HL-60 (cell line): ENCODE results near the gene NEU2.

ENCODE experiments used
- POLR2AphosphoS5 ChIP-seq: IDR thresholded peaks from 2 replicates; pipeline ENCODE4 v1.6.1; 2012; ENCODE audit warnings: low read depth
- TF ChIP-seq, protein P1 (sequence below): IDR thresholded peaks from one replicate; pipeline ENCODE4 v1.5.1; 2011; ENCODE audit warnings: low read length, control low read depth, inconsistent platforms; ENCODE audit not compliant: insufficient read depth

DNA sequence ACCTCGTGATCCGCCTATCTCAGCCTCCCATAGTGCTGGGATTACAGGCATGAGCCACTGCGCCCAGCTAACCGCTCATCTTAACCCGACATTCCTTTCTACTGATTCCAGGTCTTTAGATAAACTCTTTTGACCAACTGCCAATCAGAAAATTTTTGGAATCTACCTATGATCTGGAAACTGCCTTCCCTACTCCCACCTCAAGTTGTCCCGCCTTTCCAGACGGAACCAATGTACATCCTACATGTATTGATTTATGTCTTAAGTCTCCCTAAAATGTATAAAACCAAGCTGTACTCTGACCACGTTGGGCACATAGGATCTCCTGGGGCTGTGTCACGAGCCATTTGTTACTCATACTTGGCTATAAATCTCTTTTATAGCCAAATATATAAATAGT, 3.2 kb upstream of the NEU2 start:
- TF ChIP-seq POLR2AphosphoS5 = no peak
- TF ChIP-seq, protein P1, sequence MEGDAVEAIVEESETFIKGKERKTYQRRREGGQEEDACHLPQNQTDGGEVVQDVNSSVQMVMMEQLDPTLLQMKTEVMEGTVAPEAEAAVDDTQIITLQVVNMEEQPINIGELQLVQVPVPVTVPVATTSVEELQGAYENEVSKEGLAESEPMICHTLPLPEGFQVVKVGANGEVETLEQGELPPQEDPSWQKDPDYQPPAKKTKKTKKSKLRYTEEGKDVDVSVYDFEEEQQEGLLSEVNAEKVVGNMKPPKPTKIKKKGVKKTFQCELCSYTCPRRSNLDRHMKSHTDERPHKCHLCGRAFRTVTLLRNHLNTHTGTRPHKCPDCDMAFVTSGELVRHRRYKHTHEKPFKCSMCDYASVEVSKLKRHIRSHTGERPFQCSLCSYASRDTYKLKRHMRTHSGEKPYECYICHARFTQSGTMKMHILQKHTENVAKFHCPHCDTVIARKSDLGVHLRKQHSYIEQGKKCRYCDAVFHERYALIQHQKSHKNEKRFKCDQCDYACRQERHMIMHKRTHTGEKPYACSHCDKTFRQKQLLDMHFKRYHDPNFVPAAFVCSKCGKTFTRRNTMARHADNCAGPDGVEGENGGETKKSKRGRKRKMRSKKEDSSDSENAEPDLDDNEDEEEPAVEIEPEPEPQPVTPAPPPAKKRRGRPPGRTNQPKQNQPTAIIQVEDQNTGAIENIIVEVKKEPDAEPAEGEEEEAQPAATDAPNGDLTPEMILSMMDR = no peak
